H1 (cell line): ENCODE results near the gene AP4B1. TPM values are rescaled to one million over a fixed set of nuclear protein-coding genes. Genes with fewer than 3 reads are reported as not detected.

Experiments used
- CTCF ChIA-PET: fragments of 300-600 bp; sonication (Branson Sonifier 250); formaldehyde crosslinking; loops from one replicate; lab custom pipeline; 2021; ENCODE audit not compliant: partially characterized antibody; lab: Charles Lee
- POLR2A ChIA-PET: fragments of 300-600 bp; sonication (Branson Sonifier 250); formaldehyde crosslinking; loops from one replicate; lab custom pipeline; 2021; ENCODE audit warnings: inconsistent platforms; ENCODE audit not compliant: partially characterized antibody; lab: Charles Lee
- DNase-seq, 2 experiments: peaks; one replicate each; pipeline versions ENCODE4 v3.0.0 to v3.0.0-alpha.2; 2010 to 2022; ENCODE audit warnings: low spot score in 2 of 2, low read depth in 1 of 2, mixed read lengths in 1 of 2
- FAIRE-seq: peaks from 2 replicates; lab custom pipeline; 2011; peaks lifted over from hg19 to GRCh38; lab: Jason Lieb, UNC
- H2AFZ ChIP-seq: 2 replicates; pipeline ENCODE4 v1.8.1; 2012; ENCODE audit warnings: low read length, inconsistent platforms
- H2AK5ac ChIP-seq: 2 replicates; pipeline ENCODE4 v1.6.1; 2013; ENCODE audit warnings: low read depth, low read length
- H2BK120ac ChIP-seq: replicated peaks from 2 replicates; pipeline ENCODE3; 2013; ENCODE audit warnings: low read depth, low read length, inconsistent platforms
- H2BK12ac ChIP-seq: 2 replicates; pipeline ENCODE4 v1.6.1; 2013; ENCODE audit warnings: low read depth, low read length
- H2BK15ac ChIP-seq: 2 replicates; pipeline ENCODE4 v1.6.1; 2013; ENCODE audit warnings: low read length
- H2BK20ac ChIP-seq: 2 replicates; pipeline ENCODE4 v1.6.1; 2013; ENCODE audit warnings: low read length
- H2BK5ac ChIP-seq: 2 replicates; pipeline ENCODE4 v1.6.1; 2013; ENCODE audit warnings: low read depth, low read length
- H3K14ac ChIP-seq: 2 replicates; pipeline ENCODE4 v1.6.1; 2013; ENCODE audit warnings: inconsistent platforms; ENCODE audit not compliant: insufficient read length
- H3K18ac ChIP-seq: 2 replicates; pipeline ENCODE4 v1.6.1; 2013; ENCODE audit warnings: low read length; ENCODE audit errors: extremely low read depth
- H3K23ac ChIP-seq: 2 replicates; pipeline ENCODE4 v1.6.1; 2013; ENCODE audit warnings: inconsistent platforms; ENCODE audit not compliant: insufficient read length
- H3K23me2 ChIP-seq: 2 replicates; pipeline ENCODE4 v1.6.1; 2013; ENCODE audit warnings: low read depth, low read length
- H3K27ac ChIP-seq: 2 replicates; pipeline ENCODE4 v1.6.1; 2011; ENCODE audit warnings: low read depth, low read length, inconsistent platforms
- H3K27me3 ChIP-seq, 4 experiments: replicated peaks in 1 of 4; 1 replicate in 1 of 4; 2 replicates in 3 of 4; pipeline versions ENCODE4 v1.6.1 to v1.8.1; 2011 to 2013; ENCODE audit warnings: low read length in 3 of 4, mild to moderate bottlenecking in 3 of 4, inconsistent platforms in 2 of 4, mixed read lengths in 2 of 4, moderate library complexity in 1 of 4; ENCODE audit not compliant: control insufficient read depth in 3 of 4, insufficient read depth in 3 of 4; ENCODE audit errors: extremely low read depth in 1 of 4
- H3K36me3 ChIP-seq, 4 experiments: 2 replicates each; pipeline versions ENCODE4 v1.6.1 to v1.8.1; 2011 to 2013; ENCODE audit warnings: mild to moderate bottlenecking in 4 of 4, low read length in 3 of 4, moderate library complexity in 2 of 4, control low read depth in 1 of 4, inconsistent platforms in 1 of 4; ENCODE audit not compliant: insufficient read depth in 4 of 4, control insufficient read depth in 2 of 4
- H3K4ac ChIP-seq: replicated peaks from 2 replicates; pipeline ENCODE3; 2013; ENCODE audit warnings: low read length, low read depth, mixed read lengths, inconsistent platforms; ENCODE audit not compliant: insufficient read length
- H3K4me1 ChIP-seq, 4 experiments: replicated peaks in 1 of 4; 1 replicate in 1 of 4; 2 replicates in 3 of 4; pipeline versions ENCODE4 v1.6.1 to v1.8.1; 2011 to 2013; ENCODE audit warnings: low read length in 3 of 4, inconsistent platforms in 2 of 4, mixed read lengths in 1 of 4; ENCODE audit not compliant: insufficient read depth in 4 of 4, control insufficient read depth in 3 of 4
- H3K4me2 ChIP-seq, 2 experiments: 2 replicates each; pipeline versions ENCODE4 v1.6.1 to v1.8.1; 2011 to 2013; ENCODE audit warnings: low read depth in 2 of 2, low read length in 2 of 2, control low read depth in 1 of 2, inconsistent platforms in 1 of 2, mild to moderate bottlenecking in 1 of 2; ENCODE audit not compliant: insufficient read depth in 1 of 2
- H3K4me3 ChIP-seq, 4 experiments: fragments of 200-600, 300-600 bp in 1 of 4; sonication (generic), shearing (Covaris generic), sonication (Bioruptor Twin) in 1 of 4; 2 replicates each; pipeline versions ENCODE4 v1.5.1 to v1.8.1; 2011 to 2016; ENCODE audit warnings: low read length in 4 of 4, low read depth in 3 of 4, control low read depth in 2 of 4, inconsistent platforms in 2 of 4, mild to moderate bottlenecking in 2 of 4, mixed read lengths in 1 of 4, moderate library complexity in 1 of 4; ENCODE audit not compliant: insufficient read depth in 2 of 4; ENCODE audit errors: extremely low read depth in 1 of 4
- H3K56ac ChIP-seq: replicated peaks from 2 replicates; pipeline ENCODE3; 2013; ENCODE audit warnings: low read depth, mild to moderate bottlenecking, mixed read lengths, low read length, inconsistent platforms; ENCODE audit not compliant: insufficient read length
- H3K79me1 ChIP-seq: 2 replicates; pipeline ENCODE4 v1.6.1; 2013; ENCODE audit warnings: low read depth, low read length, control low read depth
- H3K79me2 ChIP-seq, 2 experiments: 2 replicates each; pipeline versions ENCODE4 v1.6.1 to v1.8.1; 2012 to 2013; ENCODE audit warnings: low read length in 2 of 2, mild to moderate bottlenecking in 2 of 2, inconsistent platforms in 1 of 2; ENCODE audit not compliant: insufficient read depth in 2 of 2, control insufficient read depth in 1 of 2
- H3K9ac ChIP-seq, 4 experiments: replicated peaks in 1 of 4; 1 replicate in 1 of 4; 2 replicates in 3 of 4; pipeline versions ENCODE4 v1.6.1 to v1.8.1; 2011 to 2013; ENCODE audit warnings: low read depth in 3 of 4, low read length in 3 of 4, control low read depth in 2 of 4, mild to moderate bottlenecking in 2 of 4, moderate library complexity in 2 of 4, inconsistent platforms in 1 of 4; ENCODE audit errors: extremely low read depth in 1 of 4
- H3K9me3 ChIP-seq, 2 experiments: 2 replicates each; pipeline versions ENCODE4 v1.6.1 to v1.8.1; 2012 to 2013; ENCODE audit warnings: mild to moderate bottlenecking in 2 of 2, moderate library complexity in 2 of 2, control low read depth in 1 of 2, inconsistent platforms in 1 of 2, low read depth in 1 of 2, low read length in 1 of 2, mixed read lengths in 1 of 2; ENCODE audit not compliant: insufficient read depth in 2 of 2
- H4K20me1 ChIP-seq, 2 experiments: replicated peaks in 1 of 2; 2 replicates each; pipeline versions ENCODE3 to v1.8.1; 2011 to 2013; ENCODE audit warnings: inconsistent platforms in 2 of 2, low read length in 2 of 2, mild to moderate bottlenecking in 1 of 2; ENCODE audit not compliant: insufficient read depth in 2 of 2, control insufficient read depth in 1 of 2
- H4K5ac ChIP-seq: 2 replicates; pipeline ENCODE4 v1.6.1; 2013; ENCODE audit warnings: low read length, low read depth, mixed read lengths, inconsistent platforms; ENCODE audit not compliant: insufficient read length
- H4K8ac ChIP-seq: 2 replicates; pipeline ENCODE4 v1.8.0; 2013; ENCODE audit warnings: mild to moderate bottlenecking, moderate library complexity, low read length, inconsistent platforms; ENCODE audit not compliant: insufficient read depth; ENCODE audit errors: extremely low read depth
- H4K91ac ChIP-seq: replicated peaks from 2 replicates; pipeline ENCODE3; 2013; ENCODE audit warnings: low read length, mixed read lengths, inconsistent platforms; ENCODE audit not compliant: insufficient read length
- TEAD4 ChIP-seq: IDR thresholded peaks from 2 replicates; pipeline ENCODE4 v1.6.1; 2012; ENCODE audit warnings: low read depth, low read length, inconsistent platforms, mixed read lengths
- polyA plus RNA-seq, 7 experiments: library from polyadenylated mRNA; depleted of rRNA in 3 of 7; stranded (reverse) in 5 of 7; unstranded in 2 of 7; fragments of >200 nt in 5 of 7; fragments of 200-250 nt in 2 of 7; gene quantifications; 1 replicate in 5 of 7; 2 replicates in 1 of 7; 4 replicates in 1 of 7; pipeline versions ENCODE4 v1.2.1 to v1.2.3, GENCODE V29; 2011 to 2013; ENCODE audit warnings: missing spikeins in 2 of 7, mixed read lengths in 2 of 7
- total RNA-seq: library from RNA; stranded (reverse); fragmentation: NEBNext Ultra II Directional; extraction: Animal tissue kit (Norgen Biotek cat#: 25700); gene quantifications from 2 replicates; pipeline ENCODE4 v1.2.1, GENCODE V29; 2021

The AP4B1 gene
- total and polyA plus RNA-seq, 2 of the 8 experiments (the other 6 are each of a cell fraction or from before 2014, with no cell fraction given) = 8.9 to 9.0 TPM

- Histone ChIP-seq H2BK120ac (no peak overlapping the region), H4K8ac (no peak overlapping the region), H3K79me2 (peaks cover 3 to 51% of the 10 kb centered on the region in 2 experiments), H3K36me3 (peaks cover 5 to 22% (median 6%) of the 10 kb centered on the region in 4 experiments), H3K4me2 (no peak overlapping the region), H3K56ac (no peak overlapping the region), H2BK5ac (no peak overlapping the region), H3K23me2 (no peaks in the 10 kb centered on the region), H3K9ac (no peak overlapping the region), H2BK15ac (no peak overlapping the region), H4K20me1 (peaks cover 1 to 9% of the 10 kb centered on the region in 2 experiments), H3K9me3 (no peaks in the 10 kb centered on the region), H2AFZ (no peak overlapping the region), H2BK20ac (no peak overlapping the region), H4K5ac (no peak overlapping the region), H3K79me1 (peaks cover 2% of the 10 kb centered on the region), H3K27me3 (no peaks in the 10 kb centered on the region), H2BK12ac (no peak overlapping the region), H3K27ac (no peak overlapping the region), H3K4me3 (no peak overlapping the region), H3K18ac (no peak overlapping the region), H3K23ac (no peak overlapping the region), H3K4ac (no peak overlapping the region), H3K4me1 (peaks cover 0 to 2% (median 0%) of the 10 kb centered on the region in 4 experiments; a peak in 1 of 7 replicates), H3K14ac (no peak overlapping the region), H4K91ac (no peak overlapping the region), H2AK5ac (no peak overlapping the region)
- no peak for TF ChIP-seq TEAD4
- ChIA-PET POLR2A (no interaction called here), CTCF (interaction anchor here (1.2 kb wide), 1 partner anchor 9 kb away, joined by 3 read pairs; no protein-coding TSS in a partner anchor)
- DNase-seq (no peak), FAIRE-seq (no peak)
Observed at GRCh38 chr1:113942527-113942926, 37.9 kb upstream of the AP4B1 start.
